T-helper 2 cell treated with Interferon-gamma antibody and Interleukin-4, amounts not matched to agents 5 μg/mL and 100 μg/mL, for 36 hours (primary cell): ENCODE results near the gene DEFB125.
"Not testable (repeated sequence)": the region's sequence is repeated elsewhere in the genome, so short reads cannot be mapped to it uniquely, and the experiment has no call there.

Source experiments
- DNase-seq: peaks from one replicate; pipeline ENCODE4 v3.0.0; 2021; ENCODE audit warnings: low spot score
- H3K27ac Mint-ChIP-seq: one replicate; pipeline ENCODE4 v1.8.0; 2021; ENCODE audit warnings: mild to moderate bottlenecking, mixed read lengths
- H3K27me3 Mint-ChIP-seq: one replicate; pipeline ENCODE4 v1.8.0; 2021; ENCODE audit warnings: low read depth, mixed read lengths
- H3K36me3 Mint-ChIP-seq: one replicate; pipeline ENCODE4 v1.8.0; 2021; ENCODE audit warnings: low read depth, mixed read lengths
- H3K4me1 Mint-ChIP-seq: one replicate; pipeline ENCODE4 v1.8.0; 2021; ENCODE audit warnings: low read depth, mixed read lengths
- H3K4me3 Mint-ChIP-seq: one replicate; pipeline ENCODE4 v1.8.0; 2022; ENCODE audit warnings: mild to moderate bottlenecking, moderate library complexity, mixed read lengths
- H3K9me3 Mint-ChIP-seq: one replicate; pipeline ENCODE4 v1.8.0; 2021; ENCODE audit warnings: mixed read lengths

Gene DEFB125

DNA sequence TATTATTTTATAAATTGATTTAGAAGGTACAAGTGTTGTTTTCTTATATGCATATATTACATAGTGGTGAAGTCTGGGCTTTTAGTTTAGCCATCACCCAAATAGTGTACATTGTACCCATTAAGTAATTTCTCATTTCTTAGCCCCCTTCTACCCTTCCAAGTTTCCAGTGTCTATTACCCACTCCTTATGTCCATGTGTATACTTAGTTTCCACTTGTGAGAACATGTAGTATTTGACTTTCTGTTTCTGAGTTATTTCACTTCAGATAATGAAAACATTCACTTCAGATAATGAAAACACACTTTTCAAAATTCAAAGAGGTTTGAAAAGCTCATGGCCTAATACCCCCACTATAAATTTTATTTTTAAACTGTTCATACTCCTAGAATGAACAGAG is 14.5 kb downstream of the DEFB125 start:
- Mint-ChIP-seq H3K4me1 (no peaks in the 10 kb centered on the region), H3K27me3 (peaks cover 23% of the 10 kb centered on the region), H3K9me3 (peaks cover 4% of the 10 kb centered on the region), H3K4me3 (no peak overlapping the region), H3K27ac (no peak overlapping the region), H3K36me3 (no peaks in the 10 kb centered on the region)
- no peak for DNase-seq

DNA sequence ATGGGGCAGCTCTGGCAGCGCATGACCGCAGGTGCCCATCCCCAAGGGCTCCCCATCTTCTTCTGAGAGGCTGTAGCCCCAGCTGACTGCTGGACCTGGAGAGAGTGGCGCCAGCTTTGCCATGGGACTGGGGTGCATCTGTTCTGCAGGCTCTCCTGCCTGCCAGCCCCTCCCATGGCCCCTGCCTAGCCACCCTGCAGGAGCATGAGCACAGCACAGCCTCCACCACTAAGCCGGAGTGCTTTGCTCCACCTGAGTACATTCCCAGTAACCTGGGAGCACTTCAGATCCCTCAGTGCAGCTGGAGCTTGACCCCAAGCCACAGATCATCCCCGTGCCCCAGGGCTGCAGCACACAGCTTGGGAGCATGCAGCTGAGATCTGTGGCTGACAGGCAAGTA is 16.0 kb downstream of the DEFB125 start:
- Mint-ChIP-seq H3K4me3 (no peak overlapping the region), H3K36me3 (no peaks in the 10 kb centered on the region), H3K27me3 (peaks cover 29% of the 10 kb centered on the region), H3K27ac (no peak overlapping the region), H3K9me3 (no peaks in the 10 kb centered on the region), H3K4me1 (no peaks in the 10 kb centered on the region)
- DNase-seq: no peak

- Mint-ChIP-seq H3K4me3 (no peak overlapping the region), H3K27me3 (peaks cover 32% of the 10 kb centered on the region)
- DNase-seq: no peak
These were observed 24.9 kb downstream of the DEFB125 start for GRCh38 chr20:112396-112795.

DNA sequence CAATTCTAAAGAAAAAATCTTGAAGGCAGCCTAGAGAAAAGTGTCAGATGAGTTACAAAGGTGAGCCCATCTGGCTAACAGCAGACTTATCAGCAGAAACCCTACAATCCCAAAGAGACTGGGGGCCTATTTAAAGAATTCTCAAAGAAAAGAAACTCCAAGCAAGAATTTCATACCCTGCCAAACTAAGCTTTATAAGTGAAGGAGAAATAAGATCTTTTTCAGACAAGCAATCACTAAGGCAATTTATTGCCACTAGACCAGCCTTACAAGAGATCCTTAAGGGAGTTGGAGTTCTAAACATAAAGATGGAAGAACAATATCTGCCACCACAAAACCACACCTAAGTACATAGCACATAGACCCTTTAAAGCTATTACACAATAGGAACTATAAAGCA is 30.0 kb downstream of the DEFB125 start:
- Mint-ChIP-seq H3K4me1 (no peaks in the 10 kb centered on the region), H3K27me3 (peaks cover 27% of the 10 kb centered on the region), H3K4me3 (no peak overlapping the region), H3K9me3 (peaks cover 7% of the 10 kb centered on the region), H3K27ac (no peak overlapping the region), H3K36me3 (no peaks in the 10 kb centered on the region)
- DNase-seq: no peak

More at GRCh38 chr20:112396-112795, 24.9 kb downstream of the DEFB125 start:
- peaks cover 7% of the 10 kb centered on the region for H3K9me3 Mint-ChIP-seq
- H3K4me1 Mint-ChIP-seq: no peaks in the 10 kb centered on the region
- no peaks in the 10 kb centered on the region for H3K36me3 Mint-ChIP-seq
- no peak overlapping the region for H3K27ac Mint-ChIP-seq

- H3K27me3 Mint-ChIP-seq, H3K4me1 Mint-ChIP-seq, H3K36me3 Mint-ChIP-seq, H3K4me3 Mint-ChIP-seq, H3K27ac Mint-ChIP-seq, DNase-seq, H3K9me3 Mint-ChIP-seq: not testable (repeated sequence)
These were observed 42.4 kb downstream of the DEFB125 start for GRCh38 chr20:129786-130323.

GRCh38 chr20:137668-138490 is 50.4 kb downstream of the DEFB125 start:
- DNase-seq: no peak
- H3K4me3 Mint-ChIP-seq: no peak overlapping the region
- H3K4me1 Mint-ChIP-seq: no peaks in the 10 kb centered on the region
- no peak overlapping the region for H3K27ac Mint-ChIP-seq
- peaks cover 10% of the 10 kb centered on the region for H3K9me3 Mint-ChIP-seq
- H3K27me3 Mint-ChIP-seq: peaks cover 23% of the 10 kb centered on the region
- no peaks in the 10 kb centered on the region for H3K36me3 Mint-ChIP-seq

- no peaks in the 10 kb centered on the region for H3K36me3 Mint-ChIP-seq
- peaks cover 33% of the 10 kb centered on the region for H3K27me3 Mint-ChIP-seq
- no peak within 1 kb of the TSS for H3K27ac Mint-ChIP-seq
- peaks cover 7% of the 10 kb centered on the region for H3K9me3 Mint-ChIP-seq
- H3K4me1 Mint-ChIP-seq: no peaks in the 10 kb centered on the region
- no peak within 1 kb of the TSS for H3K4me3 Mint-ChIP-seq
- DNase-seq: no peak
These were observed 54.8 kb downstream of the DEFB125 start, which contains the start of gene DEFB126 for GRCh38 chr20:142290-142689. Gene DEFB126 (plus strand): TSS chr20:142590. CDS start chr20:142629, 39 bp downstream.

- H3K27me3 Mint-ChIP-seq: peaks cover 35% of the 10 kb centered on the region
- no peaks in the 10 kb centered on the region for H3K4me1 Mint-ChIP-seq
- no peak overlapping the region for H3K4me3 Mint-ChIP-seq
- no peaks in the 10 kb centered on the region for H3K36me3 Mint-ChIP-seq
- no peak for DNase-seq
- H3K9me3 Mint-ChIP-seq: no peaks in the 10 kb centered on the region
- no peak overlapping the region for H3K27ac Mint-ChIP-seq
These were observed 58.4 kb downstream of the DEFB125 start for GRCh38 chr20:145877-146276.
